NCI-H748 (cell line): ENCODE measurements around the gene KAT6B.

Source experiments
- DNase-seq: peaks from one replicate; lab custom pipeline; 2025; ENCODE audit not compliant: unreplicated experiment; lab: John Stamatoyannopoulos, UW

KAT6B gene

GRCh38 chr10:75061709-75062505, 235.5 kb downstream of the KAT6B start:
- DNase-seq = no peak

GRCh38 chr10:75062506-75063299, 236.3 kb downstream of the KAT6B start:
- no peak for DNase-seq

- no peak for DNase-seq
Observed at GRCh38 chr10:75063461-75064230, 237.2 kb downstream of the KAT6B start.

GRCh38 chr10:75065076-75065475, 238.7 kb downstream of the KAT6B start:
- no peak for DNase-seq

GRCh38 chr10:75066271-75066670, 239.9 kb downstream of the KAT6B start:
- no peak for DNase-seq

- no peak for DNase-seq
Observed at GRCh38 chr10:75067272-75067671, 240.9 kb downstream of the KAT6B start.

- no peak for DNase-seq
Observed at GRCh38 chr10:75068523-75068922, 242.1 kb downstream of the KAT6B start.

GRCh38 chr10:75070476-75070875, 244.1 kb downstream of the KAT6B start:
- DNase-seq = no peak

GRCh38 chr10:75070961-75071428, 244.6 kb downstream of the KAT6B start:
- peak; percentile 73 for DNase-seq

- no peak for DNase-seq
Observed at GRCh38 chr10:75071756-75072155, 245.4 kb downstream of the KAT6B start.

- DNase-seq = no peak
Observed at GRCh38 chr10:75072727-75073126, 246.3 kb downstream of the KAT6B start.

GRCh38 chr10:75073442-75073841, 247.0 kb downstream of the KAT6B start:
- no peak for DNase-seq

- no peak for DNase-seq
Observed at GRCh38 chr10:75074711-75075445, 248.5 kb downstream of the KAT6B start.

GRCh38 chr10:75076348-75076747, 249.9 kb downstream of the KAT6B start:
- no peak for DNase-seq

- DNase-seq = peak; percentile 13
Observed at GRCh38 chr10:75079436-75080083, 253.2 kb downstream of the KAT6B start.

GRCh38 chr10:75080554-75080953, 254.2 kb downstream of the KAT6B start:
- no peak for DNase-seq

GRCh38 chr10:75081379-75081778, 255.0 kb downstream of the KAT6B start:
- no peak for DNase-seq
